Skin of body (tissue), 2 donors: Measurements from ENCODE around the gene DDX31. TPM values are rescaled to one million over a fixed set of nuclear protein-coding genes. Genes with fewer than 3 reads are reported as not detected.
"Not testable (repeated sequence)": the region's sequence is repeated elsewhere in the genome, so short reads cannot be mapped to it uniquely, and the experiment has no call there.

Experiments used
- DNase-seq: peaks from one replicate; lab custom pipeline; 2025; lab: John Stamatoyannopoulos, UW
- total RNA-seq: library from RNA; depleted of rRNA; stranded (reverse); fragments of >200 nt; gene quantifications from one replicate; pipeline ENCODE4 v1.2.3, GENCODE V29; 2014

The DDX31 gene
- 13.8 TPM for total RNA-seq

- DNase-seq: peak; percentile 85
Observed at GRCh38 chr9:132669698-132670456, at the start of gene DDX31. Gene DDX31, minus strand, starts transcription at chr9:132669983. Its CDS starts 49 bp downstream, at chr9:132669934.

- not testable (repeated sequence) for DNase-seq
Observed at GRCh38 chr9:132718381-132718928, 48.7 kb upstream of the DDX31 start.

- DNase-seq: no peak
Observed at GRCh38 chr9:132717326-132717945, 47.7 kb upstream of the DDX31 start.

GRCh38 chr9:132716007-132716406 is 46.2 kb upstream of the DDX31 start:
- DNase-seq: no peak

GRCh38 chr9:132712753-132713152 is 43.0 kb upstream of the DDX31 start:
- no peak for DNase-seq

GRCh38 chr9:132711846-132712245 is 42.1 kb upstream of the DDX31 start:
- no peak for DNase-seq

GRCh38 chr9:132711152-132711551 is 41.4 kb upstream of the DDX31 start:
- not testable (repeated sequence) for DNase-seq

GRCh38 chr9:132710333-132710732 is 40.5 kb upstream of the DDX31 start:
- no peak for DNase-seq

- DNase-seq: no peak
Observed at GRCh38 chr9:132708769-132709430, 39.1 kb upstream of the DDX31 start.

GRCh38 chr9:132708239-132708638 is 38.5 kb upstream of the DDX31 start:
- no peak for DNase-seq

- no peak for DNase-seq
Observed at GRCh38 chr9:132703336-132703735, 33.6 kb upstream of the DDX31 start.

- DNase-seq: no peak
Observed at GRCh38 chr9:132702254-132702653, 32.5 kb upstream of the DDX31 start.

- DNase-seq: peak; percentile 64
Observed at GRCh38 chr9:132699956-132700355, 30.2 kb upstream of the DDX31 start.

- no peak for DNase-seq
Observed at GRCh38 chr9:132698989-132699388, 29.2 kb upstream of the DDX31 start.

- DNase-seq: no peak
Observed at GRCh38 chr9:132697230-132697629, 27.4 kb upstream of the DDX31 start.

GRCh38 chr9:132694144-132694543 is 24.4 kb upstream of the DDX31 start:
- no peak for DNase-seq

- DNase-seq: peak; percentile 71
Observed at GRCh38 chr9:132690696-132691095, 20.9 kb upstream of the DDX31 start.

- DNase-seq: no peak
Observed at GRCh38 chr9:132683873-132684272, 14.1 kb upstream of the DDX31 start.

GRCh38 chr9:132681561-132681960 is 11.8 kb upstream of the DDX31 start:
- DNase-seq: no peak

GRCh38 chr9:132679946-132680625 is 10.3 kb upstream of the DDX31 start:
- no peak for DNase-seq

- no peak for DNase-seq
Observed at GRCh38 chr9:132677976-132678375, 8.2 kb upstream of the DDX31 start.

- DNase-seq: no peak
Observed at GRCh38 chr9:132674485-132674884, 4.7 kb upstream of the DDX31 start.
